GM19035 (cell line): ENCODE results near the gene TPGS1.

Source experiments
- ATAC-seq: cut with Tn5 transposase; IDR thresholded peaks from one replicate; pipeline ENCODE4 v1.9.1; 2021; ENCODE audit not compliant: unreplicated experiment

The TPGS1 gene

DNA sequence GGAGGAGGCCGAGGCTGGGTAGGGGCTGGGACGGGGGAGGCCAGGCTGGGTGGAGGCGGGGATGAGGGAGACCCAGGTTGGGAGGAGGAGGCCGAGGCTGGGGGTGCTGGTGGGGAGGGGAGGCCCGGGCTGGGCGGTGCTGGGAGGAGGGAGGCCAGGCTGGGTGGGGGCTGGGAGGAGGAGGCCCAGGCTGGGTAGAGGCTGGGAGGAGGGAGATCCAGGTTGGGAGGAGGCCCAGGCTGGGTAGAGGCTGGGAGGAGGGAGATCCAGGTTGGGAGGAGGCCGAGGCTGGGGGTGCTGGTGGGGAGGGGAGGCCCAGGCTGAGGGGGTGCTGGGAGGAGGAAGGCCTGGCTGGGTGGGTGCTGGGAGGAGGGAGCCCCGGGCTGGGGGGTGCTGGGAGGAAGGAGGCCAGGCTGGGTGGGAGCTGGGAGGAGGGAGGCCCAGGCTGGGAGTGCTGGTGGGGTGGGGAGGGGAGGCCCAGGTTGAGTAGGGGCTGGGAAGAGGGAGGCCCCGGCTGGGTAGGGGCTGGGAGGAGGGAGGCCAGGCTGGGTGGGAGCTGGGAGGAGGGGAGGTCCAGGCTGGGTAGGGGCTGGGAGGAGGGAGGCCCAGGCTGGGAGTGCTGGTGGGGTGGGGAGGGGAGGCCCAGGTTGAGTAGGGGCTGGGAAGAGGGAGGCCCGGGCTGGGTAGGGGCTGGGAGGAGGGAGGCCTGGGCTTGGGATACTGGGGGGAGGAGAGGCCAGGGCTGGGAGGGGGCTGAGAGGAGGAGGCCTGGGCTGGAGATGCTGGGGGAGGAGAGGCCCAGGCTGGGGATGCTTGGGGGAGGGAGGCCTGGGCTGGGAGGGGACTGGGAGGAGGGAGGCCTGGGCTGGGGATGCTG, 10.7 kb downstream of the TPGS1 start:
- ATAC-seq: no peak

DNA sequence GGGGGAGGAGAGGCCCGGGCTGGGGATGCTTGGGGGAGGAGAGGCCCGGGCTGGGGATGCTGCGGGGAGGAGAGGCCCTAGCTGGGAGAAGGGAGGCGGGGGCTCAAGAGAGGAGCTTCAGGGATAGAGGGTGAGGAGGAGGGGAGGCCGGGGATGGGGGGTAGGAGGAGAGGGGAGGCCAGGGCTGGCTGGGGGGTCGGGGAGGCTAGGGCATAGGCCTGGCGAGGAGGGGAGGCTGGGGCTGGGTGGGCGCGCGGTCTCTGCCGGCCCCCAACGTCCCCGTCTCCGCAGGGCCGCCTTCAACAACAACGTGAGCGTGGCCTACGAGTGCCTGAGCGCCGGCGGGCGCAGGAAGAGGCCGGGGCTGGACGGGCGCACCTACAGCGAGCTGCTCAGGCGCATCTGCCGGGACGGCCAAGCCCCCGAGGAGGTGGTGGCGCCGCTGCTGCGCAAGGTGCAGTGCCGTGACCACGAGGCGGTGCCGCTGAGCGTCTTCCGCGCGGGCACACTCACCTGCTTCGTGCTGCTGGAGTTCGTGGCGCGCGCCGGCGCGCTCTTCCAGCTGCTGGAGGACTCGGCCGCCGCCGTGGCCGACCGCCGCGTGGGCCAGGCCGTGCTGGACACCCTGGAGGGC, 11.4 kb downstream of the TPGS1 start:
- ATAC-seq: no peak

GRCh38 chr19:519449-519865, 12.2 kb downstream of the TPGS1 start:
- ATAC-seq: no peak

DNA sequence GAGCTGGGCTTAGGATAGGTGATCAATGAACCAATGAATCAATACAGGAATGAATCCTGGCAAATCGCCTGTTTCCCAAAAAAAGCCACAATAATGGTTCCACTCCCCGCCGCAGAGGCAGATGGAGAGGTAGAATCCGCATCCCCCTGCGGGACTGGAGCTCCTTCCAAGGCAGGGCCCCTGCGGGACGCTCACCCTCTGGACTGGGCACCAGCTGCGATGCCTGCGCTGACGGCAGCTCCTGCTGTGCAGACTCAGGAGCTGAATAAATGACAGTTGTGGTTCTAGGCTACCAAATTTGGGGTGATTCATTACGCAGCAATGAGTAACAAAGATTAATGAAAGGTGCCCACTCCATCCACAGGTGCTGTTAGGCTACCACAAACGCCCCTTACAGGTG, 15.4 kb downstream of the TPGS1 start:
- no peak for ATAC-seq

- no peak for ATAC-seq
Observed at GRCh38 chr19:524062-524674, 16.9 kb downstream of the TPGS1 start.

- ATAC-seq: no peak
Observed at GRCh38 chr19:525029-525428, 17.7 kb downstream of the TPGS1 start.

DNA sequence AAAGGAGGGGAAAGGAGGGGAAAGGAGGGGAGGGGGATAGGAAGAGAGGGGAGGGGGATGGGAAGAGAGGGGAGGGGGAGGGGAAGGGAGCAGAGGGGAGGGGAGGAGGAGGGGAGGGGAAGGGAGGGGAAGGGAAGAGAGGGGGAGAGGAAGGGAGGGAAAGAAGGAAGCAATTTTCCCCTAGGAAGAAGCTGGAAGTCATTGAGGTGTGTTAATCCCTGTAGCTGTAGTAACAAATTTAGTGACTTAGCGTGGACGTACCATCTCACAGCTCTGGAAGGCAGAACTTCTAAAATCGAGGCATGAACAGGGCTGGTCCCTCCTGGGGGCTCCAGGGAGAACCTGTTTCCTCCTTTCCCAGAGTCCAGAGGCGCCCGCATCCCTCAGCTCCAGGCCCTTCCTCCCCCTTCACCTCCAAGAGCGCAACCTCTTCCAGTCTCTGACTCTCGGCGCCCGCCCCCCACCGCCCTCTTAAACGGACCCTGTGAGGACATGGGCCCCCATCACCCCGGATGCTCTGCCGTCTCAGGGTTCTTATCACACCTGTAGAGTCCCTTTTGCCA, 18.6 kb downstream of the TPGS1 start:
- no peak for ATAC-seq

- ATAC-seq: no peak
Observed at GRCh38 chr19:530134-531008, 23.1 kb downstream of the TPGS1 start.

- peak; percentile 66 for ATAC-seq
Observed at GRCh38 chr19:531009-531752, 23.9 kb downstream of the TPGS1 start.

- peak; percentile 24 for ATAC-seq
Observed at GRCh38 chr19:531753-532560, 24.7 kb downstream of the TPGS1 start, which contains the start of gene CDC34. CDC34 (plus strand) TSS chr19:531760; CDS start chr19:531932, 172 bp downstream.

DNA sequence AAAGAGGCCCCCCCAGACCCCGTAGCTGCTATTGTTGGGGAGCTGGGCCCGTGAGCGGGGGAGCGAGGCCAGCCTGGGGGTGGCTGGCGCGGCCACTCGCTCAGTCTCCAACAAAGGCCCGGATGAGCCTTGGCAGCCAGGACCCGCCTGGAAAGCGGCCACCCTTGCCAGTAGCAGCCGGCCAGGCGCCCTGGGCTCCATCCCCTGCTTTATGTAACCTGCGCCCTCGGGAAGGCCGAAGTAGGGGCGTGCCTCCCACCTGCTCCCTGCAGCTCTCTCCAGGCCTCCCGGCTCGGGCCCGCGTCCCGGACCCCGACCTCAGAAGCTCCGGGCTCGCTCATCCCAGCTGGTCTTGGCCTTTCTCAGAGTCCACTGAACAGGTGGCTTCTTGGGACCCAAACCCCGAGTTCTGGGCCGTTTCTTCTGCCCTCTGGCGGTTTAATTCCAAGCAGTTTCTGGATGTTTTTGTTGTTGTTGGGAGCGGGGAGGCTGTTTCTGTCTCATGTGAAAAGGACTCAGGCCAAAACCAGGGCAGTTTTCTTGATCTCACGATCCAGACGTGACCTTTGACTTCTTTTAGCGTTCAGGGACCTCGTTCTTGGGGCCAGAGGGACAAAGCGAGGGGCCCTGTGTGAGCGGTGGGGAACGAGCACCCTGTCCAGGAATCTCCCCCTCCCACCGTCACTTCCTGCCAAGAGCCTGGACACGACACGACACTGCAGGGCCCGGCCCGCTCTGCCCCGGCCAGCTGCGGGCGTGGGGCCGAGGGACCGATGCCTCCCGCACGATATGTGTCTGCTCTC, 25.5 kb downstream of the TPGS1 start:
- ATAC-seq: no peak

GRCh38 chr19:533364-534058, 26.2 kb downstream of the TPGS1 start:
- no peak for ATAC-seq

DNA sequence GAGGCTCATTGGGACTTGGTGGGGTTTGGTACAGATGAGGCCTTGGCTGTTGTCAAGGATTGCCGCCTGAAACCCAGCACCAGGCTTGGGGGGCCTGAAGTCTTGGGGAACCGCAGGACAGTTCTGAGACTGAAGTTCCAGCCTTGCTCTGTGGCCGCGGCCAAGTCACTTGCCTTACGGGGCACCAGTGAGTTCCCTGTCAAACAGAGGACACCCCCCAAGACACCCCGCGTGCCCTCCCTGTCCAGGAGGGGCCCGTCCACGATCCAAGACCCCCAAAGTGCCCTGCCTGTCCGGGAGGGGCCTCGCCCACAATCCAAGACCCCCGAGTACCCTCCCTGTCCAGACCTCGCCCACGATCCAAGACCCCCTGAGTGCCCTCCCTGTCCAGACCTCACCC, 26.8 kb downstream of the TPGS1 start:
- ATAC-seq: no peak

- ATAC-seq: no peak
Observed at GRCh38 chr19:535017-535835, 27.9 kb downstream of the TPGS1 start.

DNA sequence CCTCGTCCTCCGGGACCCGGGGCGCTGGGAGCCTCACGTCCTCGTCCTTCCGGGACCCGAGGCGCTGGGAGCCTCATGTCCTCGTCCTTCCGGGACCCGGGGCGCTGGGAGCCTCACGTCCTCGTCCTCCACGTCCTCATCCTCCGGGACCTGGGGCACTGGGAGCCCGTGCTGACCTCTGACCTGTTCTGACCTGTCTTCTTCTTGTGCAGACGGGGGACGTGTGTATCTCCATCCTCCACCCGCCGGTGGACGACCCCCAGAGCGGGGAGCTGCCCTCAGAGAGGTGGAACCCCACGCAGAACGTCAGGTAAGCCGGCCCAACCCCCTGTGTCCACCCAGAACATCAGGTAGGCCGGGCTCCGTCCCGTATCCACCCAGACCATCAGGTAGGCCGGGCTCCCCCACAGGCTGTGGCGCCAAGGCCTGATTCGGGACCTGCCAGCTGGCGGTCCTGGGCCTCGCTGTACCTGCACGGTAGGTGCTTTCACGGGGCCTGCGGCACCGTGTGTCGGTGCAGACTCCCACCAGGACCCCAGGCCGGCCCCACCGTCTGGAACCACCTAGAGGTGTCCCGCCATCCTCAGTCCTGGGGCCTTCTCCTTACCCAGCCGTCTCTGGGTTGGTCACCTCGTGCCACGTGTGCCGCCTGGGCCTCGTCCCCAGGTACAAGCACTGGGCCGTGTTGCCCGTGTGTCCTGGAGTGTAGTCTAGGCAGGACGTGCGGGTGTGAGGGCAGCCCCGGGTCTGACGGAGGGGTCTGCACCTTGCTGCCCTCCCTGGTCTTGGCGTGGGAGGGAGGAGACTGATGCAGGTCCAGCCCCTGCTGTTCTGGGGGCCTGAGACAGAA, 29.0 kb downstream of the TPGS1 start:
- no peak for ATAC-seq

DNA sequence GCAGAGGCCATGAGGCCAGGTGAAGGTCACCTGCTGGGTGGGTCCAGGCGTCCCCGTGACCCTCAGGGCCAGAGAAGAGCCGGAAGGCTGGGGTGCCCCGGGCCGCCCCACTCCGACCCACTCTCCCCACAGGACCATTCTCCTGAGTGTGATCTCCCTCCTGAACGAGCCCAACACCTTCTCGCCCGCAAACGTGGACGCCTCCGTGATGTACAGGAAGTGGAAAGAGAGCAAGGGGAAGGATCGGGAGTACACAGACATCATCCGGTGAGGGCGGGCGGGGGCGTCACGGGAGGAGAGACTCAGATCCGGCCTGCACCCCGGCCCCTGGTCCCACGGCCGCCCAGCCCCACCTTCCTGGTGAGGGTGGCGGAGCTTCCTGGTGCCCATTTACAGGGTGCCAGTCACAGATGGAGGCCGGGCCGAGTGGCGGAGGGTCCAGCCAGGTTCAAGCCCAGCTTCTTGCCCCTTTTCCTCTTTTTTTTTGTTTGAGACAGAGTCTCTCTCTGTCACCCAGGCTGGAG, 29.6 kb downstream of the TPGS1 start:
- no peak for ATAC-seq
